Measurements from ENCODE around the gene CLASP1.

- TF ChIP-seq CTCF (IDR thresholded peaks at IDR 0.05; ENCODE audit: low read depth, low read length, missing input control): no peak
- no peak for TF ChIP-seq GABPA (IDR thresholded peaks at IDR 0.05 in 1 of 2, conservative IDR thresholded peaks at IDR 0.05 in 1 of 2)
- no peak for TF ChIP-seq ATF3 (IDR thresholded peaks at IDR 0.05)
- TF ChIP-seq RAD21 (IDR thresholded peaks at IDR 0.05): no peak
- no peak for TF ChIP-seq ZBTB33 (IDR thresholded peaks at IDR 0.05)
- no peak for TF ChIP-seq EGR1 (IDR thresholded peaks at IDR 0.05; ENCODE audit: low read depth in 2 of 2)
- no peak for TF ChIP-seq REST (IDR thresholded peaks at IDR 0.05)
- no peak for TF ChIP-seq JUND (IDR thresholded peaks at IDR 0.05)
- TF ChIP-seq TAF1 (conservative IDR thresholded peaks at IDR 0.05): no peak
Observed at GRCh38 chr2:121550669-121551068, 98.6 kb downstream of the CLASP1 start.
